ENCODE measurements around the gene FBXO8. TPM values are rescaled to one million over a fixed set of nuclear protein-coding genes. Genes with fewer than 3 reads are reported as not detected.

Gene FBXO8
- total RNA-seq, 4 donors from 2014 or later, result 24.8 to 36.3 (median 30.2) TPM

GRCh38 chr4:174281182-174281737 lies 2.2 kb downstream of the FBXO8 start:
- H3K4me1 ChIP-seq, result peaks cover 0 to 29% (median 6%) of the 10 kb centered on the region in 4 donors
- no peaks in the 10 kb centered on the region for H3K27me3 ChIP-seq
- DNase-seq, result no peak
- TF ChIP-seq CTCF (IDR thresholded peaks at IDR 0.05) (no peak), POLR2A (IDR thresholded peaks at IDR 0.05) (no peak)
- H3K9me3 ChIP-seq, result no peaks in the 10 kb centered on the region
- no peak overlapping the region for H3K4me3 ChIP-seq
- no peaks in the 10 kb centered on the region for H3K36me3 ChIP-seq
- H3K27ac ChIP-seq, result no peak overlapping the region

GRCh38 chr4:174279433-174280155 lies 3.9 kb downstream of the FBXO8 start:
- DNase-seq, result no peak
- H3K4me3 ChIP-seq, result no peak overlapping the region
- H3K4me1 ChIP-seq, result peaks cover 0 to 24% (median 6%) of the 10 kb centered on the region in 4 donors
- TF ChIP-seq POLR2A (IDR thresholded peaks at IDR 0.05) (no peak), CTCF (IDR thresholded peaks at IDR 0.05) (no peak)
- no peak overlapping the region for H3K27ac ChIP-seq
- no peaks in the 10 kb centered on the region for H3K27me3 ChIP-seq
- H3K36me3 ChIP-seq, result no peaks in the 10 kb centered on the region
- no peaks in the 10 kb centered on the region for H3K9me3 ChIP-seq

- no peaks in the 10 kb centered on the region for H3K9me3 ChIP-seq
- no peaks in the 10 kb centered on the region for H3K36me3 ChIP-seq
- H3K27ac ChIP-seq, result no peak overlapping the region
- H3K4me3 ChIP-seq, result no peak overlapping the region
- peaks cover 0 to 22% (median 6%) of the 10 kb centered on the region in 4 donors for H3K4me1 ChIP-seq
- no peaks in the 10 kb centered on the region for H3K27me3 ChIP-seq
- TF ChIP-seq CTCF (IDR thresholded peaks at IDR 0.05) (no peak), POLR2A (IDR thresholded peaks at IDR 0.05) (no peak)
- no peak for DNase-seq
These were observed 5.0 kb downstream of the FBXO8 start for GRCh38 chr4:174278467-174278866.

- peaks cover 0 to 21% (median 5%) of the 10 kb centered on the region in 4 donors for H3K4me1 ChIP-seq
These were observed 6.0 kb downstream of the FBXO8 start for GRCh38 chr4:174277433-174277832.

GRCh38 chr4:174275101-174275500 lies 8.4 kb downstream of the FBXO8 start:
- H3K36me3 ChIP-seq, result no peaks in the 10 kb centered on the region
- DNase-seq, result no peak
- H3K4me3 ChIP-seq, result no peak overlapping the region
- TF ChIP-seq POLR2A (IDR thresholded peaks at IDR 0.05) (no peak), CTCF (IDR thresholded peaks at IDR 0.05) (no peak)
- H3K27ac ChIP-seq, result no peak overlapping the region
- H3K4me1 ChIP-seq, result peaks cover 0 to 8% (median 0%) of the 10 kb centered on the region in 4 donors
- no peaks in the 10 kb centered on the region for H3K27me3 ChIP-seq
- H3K9me3 ChIP-seq, result no peaks in the 10 kb centered on the region

More at GRCh38 chr4:174277433-174277832, 6.0 kb downstream of the FBXO8 start:
- H3K9me3 ChIP-seq, result no peaks in the 10 kb centered on the region
- no peaks in the 10 kb centered on the region for H3K27me3 ChIP-seq
- TF ChIP-seq POLR2A (IDR thresholded peaks at IDR 0.05), result no peak
- no peak overlapping the region for H3K4me3 ChIP-seq
- H3K27ac ChIP-seq, result no peak overlapping the region
- H3K36me3 ChIP-seq, result no peaks in the 10 kb centered on the region
- no peak for DNase-seq

- Histone ChIP-seq H3K4me3 (no peak overlapping the region), H3K27ac (no peak overlapping the region), H3K36me3 (no peaks in the 10 kb centered on the region), H3K4me1 (peaks cover 0 to 8% (median 0%) of the 10 kb centered on the region in 4 donors), H3K27me3 (no peaks in the 10 kb centered on the region), H3K9me3 (no peaks in the 10 kb centered on the region)
- TF ChIP-seq POLR2A (IDR thresholded peaks at IDR 0.05) (no peak), CTCF (IDR thresholded peaks at IDR 0.05) (no peak)
- no peak for DNase-seq
These were observed 9.0 kb downstream of the FBXO8 start for GRCh38 chr4:174274436-174274835.
